ENCODE results near the gene ZKSCAN8.

DNA sequence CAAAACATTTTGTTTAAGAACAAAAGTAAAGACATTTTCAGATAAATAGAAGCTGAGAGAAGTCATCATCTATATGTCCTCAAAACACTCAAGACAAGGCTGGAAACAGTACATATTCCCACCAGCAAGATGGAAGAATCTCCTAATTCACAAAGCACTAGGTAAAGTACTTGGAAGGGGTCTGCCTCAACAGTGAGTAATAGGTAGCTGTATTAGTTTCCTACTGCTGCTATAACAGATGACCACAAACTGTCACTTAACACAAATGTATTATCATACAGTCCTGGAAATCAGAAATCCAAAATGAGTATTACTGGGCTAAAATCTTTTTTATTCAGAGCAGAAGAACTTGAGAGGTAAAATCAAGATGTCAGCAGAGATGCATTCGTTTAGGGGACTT is 40.6 kb downstream of the ZKSCAN8 start:
- no peak for TF ChIP-seq POLR2A (IDR thresholded peaks at IDR 0.05)
- TF ChIP-seq, protein P1, sequence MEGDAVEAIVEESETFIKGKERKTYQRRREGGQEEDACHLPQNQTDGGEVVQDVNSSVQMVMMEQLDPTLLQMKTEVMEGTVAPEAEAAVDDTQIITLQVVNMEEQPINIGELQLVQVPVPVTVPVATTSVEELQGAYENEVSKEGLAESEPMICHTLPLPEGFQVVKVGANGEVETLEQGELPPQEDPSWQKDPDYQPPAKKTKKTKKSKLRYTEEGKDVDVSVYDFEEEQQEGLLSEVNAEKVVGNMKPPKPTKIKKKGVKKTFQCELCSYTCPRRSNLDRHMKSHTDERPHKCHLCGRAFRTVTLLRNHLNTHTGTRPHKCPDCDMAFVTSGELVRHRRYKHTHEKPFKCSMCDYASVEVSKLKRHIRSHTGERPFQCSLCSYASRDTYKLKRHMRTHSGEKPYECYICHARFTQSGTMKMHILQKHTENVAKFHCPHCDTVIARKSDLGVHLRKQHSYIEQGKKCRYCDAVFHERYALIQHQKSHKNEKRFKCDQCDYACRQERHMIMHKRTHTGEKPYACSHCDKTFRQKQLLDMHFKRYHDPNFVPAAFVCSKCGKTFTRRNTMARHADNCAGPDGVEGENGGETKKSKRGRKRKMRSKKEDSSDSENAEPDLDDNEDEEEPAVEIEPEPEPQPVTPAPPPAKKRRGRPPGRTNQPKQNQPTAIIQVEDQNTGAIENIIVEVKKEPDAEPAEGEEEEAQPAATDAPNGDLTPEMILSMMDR (IDR thresholded peaks at IDR 0.05), result no peak
